ACC112 (cell line): ENCODE results near the gene TFB2M.

ENCODE experiments used
- H2AFZ ChIP-seq: fragments of 200-600 bp; sonication (generic); one replicate; pipeline ENCODE4 v1.6.0; 2017; ENCODE audit warnings: antibody characterized with exemption, low read length; ENCODE audit not compliant: unreplicated experiment
- H3K27ac ChIP-seq: fragments of 200-600 bp; sonication (generic); 2 replicates; pipeline ENCODE4 v1.5.1; 2014; ENCODE audit warnings: low read depth, mild to moderate bottlenecking, antibody characterized with exemption, low read length, moderate library complexity
- H3K27me3 ChIP-seq: fragments of 200-600 bp; sonication (generic); 2 replicates; pipeline ENCODE4 v1.6.1; 2014; ENCODE audit warnings: mild to moderate bottlenecking, antibody characterized with exemption, low read length, moderate library complexity, mixed read lengths; ENCODE audit not compliant: insufficient read depth
- H3K36me3 ChIP-seq: fragments of 200-600 bp; sonication (generic); 2 replicates; pipeline ENCODE4 v1.6.1; 2016; ENCODE audit warnings: mild to moderate bottlenecking, antibody characterized with exemption, low read length, moderate library complexity, mixed read lengths; ENCODE audit not compliant: insufficient read depth
- H3K4me1 ChIP-seq: fragments of 200-600 bp; sonication (generic); one replicate; pipeline ENCODE4 v1.6.1; 2016; ENCODE audit warnings: low read length, mixed read lengths; ENCODE audit not compliant: insufficient read depth, unreplicated experiment, control insufficient read depth
- H3K4me3 ChIP-seq: fragments of 200-600 bp; sonication (generic); 2 replicates; pipeline ENCODE4 v1.5.1; 2014; ENCODE audit warnings: mild to moderate bottlenecking, low read depth, low read length
- H3K79me2 ChIP-seq: fragments of 200-600 bp; sonication (generic); one replicate; pipeline ENCODE4 v1.6.0; 2016; ENCODE audit warnings: low read length; ENCODE audit not compliant: control insufficient read depth, unreplicated experiment, insufficient read depth

TFB2M gene

DNA sequence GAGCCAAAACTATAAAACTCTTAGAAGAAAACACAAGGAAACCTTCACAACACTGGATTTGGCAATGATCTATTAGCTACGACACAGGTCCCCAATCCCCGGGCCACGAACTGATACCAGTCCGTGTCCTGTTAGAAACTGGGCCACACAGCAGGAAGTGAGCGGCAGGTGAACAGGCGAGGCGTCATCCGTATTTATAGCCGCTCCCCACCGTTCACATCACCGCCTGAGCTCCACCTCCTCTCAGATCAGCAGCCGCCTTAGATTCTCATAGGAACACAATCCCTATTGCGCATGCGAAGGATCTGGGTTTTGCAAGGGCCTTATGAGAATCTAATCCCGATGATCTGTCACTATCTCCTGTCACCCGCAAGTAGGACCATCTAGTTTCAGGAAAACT lies 11.9 kb downstream of the TFB2M start:
- Histone ChIP-seq H2AFZ (no peak overlapping the region), H3K27ac (no peak overlapping the region), H3K36me3 (peaks cover 24% of the 10 kb centered on the region), H3K4me1 (no peaks in the 10 kb centered on the region), H3K27me3 (no peaks in the 10 kb centered on the region), H3K79me2 (peaks cover 6% of the 10 kb centered on the region), H3K4me3 (no peak overlapping the region)

DNA sequence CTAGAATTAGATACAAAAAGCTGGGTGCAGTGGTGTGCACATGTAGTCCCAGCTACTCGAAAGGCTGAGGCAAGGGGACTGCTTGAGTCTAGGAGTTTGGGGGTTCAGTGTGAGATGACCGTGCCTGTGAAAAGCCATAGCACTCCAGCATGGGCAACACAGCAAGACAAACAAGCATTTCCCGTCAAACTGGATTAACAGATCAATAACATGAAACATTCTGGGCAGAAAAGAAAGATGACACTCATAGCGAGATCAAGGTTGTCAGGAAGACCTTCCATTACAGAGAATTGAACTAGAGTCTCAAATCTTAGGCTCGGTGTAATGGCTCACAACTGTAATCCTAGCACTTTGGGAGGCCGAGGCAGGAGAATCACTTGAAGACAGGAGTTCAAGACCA lies 14.0 kb downstream of the TFB2M start:
- H3K4me3 ChIP-seq = no peak overlapping the region
- H3K4me1 ChIP-seq = no peaks in the 10 kb centered on the region
- peaks cover 6% of the 10 kb centered on the region for H3K79me2 ChIP-seq
- no peak overlapping the region for H3K27ac ChIP-seq
- H3K36me3 ChIP-seq = peaks cover 31% of the 10 kb centered on the region
- H3K27me3 ChIP-seq = no peaks in the 10 kb centered on the region
- H2AFZ ChIP-seq = no peak overlapping the region

DNA sequence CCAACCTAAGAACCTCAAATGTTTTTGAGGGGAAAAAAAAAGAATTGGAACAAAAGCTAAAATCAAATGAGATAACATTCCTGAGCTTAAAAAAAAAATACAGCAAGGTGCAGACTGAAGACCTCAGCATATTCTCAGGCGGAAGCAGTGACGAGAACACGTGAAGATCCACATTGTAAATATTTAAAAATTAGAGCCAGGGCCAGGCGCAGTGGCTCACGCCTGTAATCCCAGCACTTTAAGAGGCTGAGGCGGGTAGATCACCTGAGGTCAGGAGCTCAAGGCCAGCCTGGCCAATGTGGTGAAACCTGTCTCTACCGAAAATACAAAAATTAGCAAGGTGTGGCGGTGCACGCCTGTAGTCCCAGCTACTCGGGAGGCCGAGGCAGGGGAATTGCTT lies 15.7 kb downstream of the TFB2M start:
- H3K79me2 ChIP-seq = peaks cover 6% of the 10 kb centered on the region
- H3K4me3 ChIP-seq = no peak overlapping the region
- no peaks in the 10 kb centered on the region for H3K4me1 ChIP-seq
- no peaks in the 10 kb centered on the region for H3K27me3 ChIP-seq
- H2AFZ ChIP-seq = no peak overlapping the region
- H3K27ac ChIP-seq = no peak overlapping the region
- H3K36me3 ChIP-seq = peaks cover 20% of the 10 kb centered on the region

DNA sequence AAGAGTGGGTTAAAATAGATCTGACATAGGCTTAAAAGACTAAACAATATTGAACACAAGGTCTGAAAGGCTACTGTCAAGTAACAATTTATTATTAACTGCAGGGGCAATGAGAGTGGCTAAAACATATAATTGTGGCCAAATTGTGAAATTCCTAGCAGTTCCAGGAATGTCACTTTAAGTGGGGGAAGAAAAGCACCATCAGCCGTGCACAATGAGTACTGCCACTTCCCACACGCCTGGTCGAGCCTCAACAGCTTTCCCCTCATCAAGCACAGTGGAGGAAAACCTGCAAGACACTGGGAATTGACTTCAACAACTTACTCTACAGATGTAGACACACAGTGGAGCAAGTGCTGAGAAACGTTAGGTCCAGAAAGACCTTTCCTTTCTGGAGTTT lies 16.4 kb downstream of the TFB2M start:
- no peak overlapping the region for H3K4me3 ChIP-seq
- H3K27ac ChIP-seq = no peak overlapping the region
- H3K4me1 ChIP-seq = no peaks in the 10 kb centered on the region
- H3K79me2 ChIP-seq = peaks cover 6% of the 10 kb centered on the region
- peaks cover 13% of the 10 kb centered on the region for H3K36me3 ChIP-seq
- no peaks in the 10 kb centered on the region for H3K27me3 ChIP-seq
- H2AFZ ChIP-seq = no peak overlapping the region

DNA sequence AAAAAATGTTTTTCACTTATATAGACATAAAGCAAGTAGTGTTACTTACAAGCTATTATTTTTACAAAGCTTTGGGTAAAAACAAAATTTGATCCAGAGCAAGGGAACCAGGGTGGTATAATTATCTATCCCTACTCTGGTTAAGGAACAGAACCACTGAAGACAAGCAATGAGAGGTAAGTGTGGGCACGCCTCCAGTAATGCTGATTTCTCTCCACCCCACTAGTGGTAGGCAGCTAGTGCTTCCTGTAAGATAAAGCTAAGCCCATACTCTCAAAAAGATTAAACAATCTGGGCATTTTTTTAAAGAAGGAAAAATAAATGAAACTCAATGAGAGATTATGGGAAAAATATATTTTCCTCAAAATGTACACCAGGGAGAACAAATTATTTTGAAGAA lies 22.1 kb downstream of the TFB2M start:
- Histone ChIP-seq H3K4me1 (no peaks in the 10 kb centered on the region), H3K27me3 (no peaks in the 10 kb centered on the region), H3K4me3 (no peak overlapping the region), H2AFZ (no peak overlapping the region), H3K79me2 (no peaks in the 10 kb centered on the region), H3K27ac (no peak overlapping the region), H3K36me3 (peaks cover 24% of the 10 kb centered on the region)

DNA sequence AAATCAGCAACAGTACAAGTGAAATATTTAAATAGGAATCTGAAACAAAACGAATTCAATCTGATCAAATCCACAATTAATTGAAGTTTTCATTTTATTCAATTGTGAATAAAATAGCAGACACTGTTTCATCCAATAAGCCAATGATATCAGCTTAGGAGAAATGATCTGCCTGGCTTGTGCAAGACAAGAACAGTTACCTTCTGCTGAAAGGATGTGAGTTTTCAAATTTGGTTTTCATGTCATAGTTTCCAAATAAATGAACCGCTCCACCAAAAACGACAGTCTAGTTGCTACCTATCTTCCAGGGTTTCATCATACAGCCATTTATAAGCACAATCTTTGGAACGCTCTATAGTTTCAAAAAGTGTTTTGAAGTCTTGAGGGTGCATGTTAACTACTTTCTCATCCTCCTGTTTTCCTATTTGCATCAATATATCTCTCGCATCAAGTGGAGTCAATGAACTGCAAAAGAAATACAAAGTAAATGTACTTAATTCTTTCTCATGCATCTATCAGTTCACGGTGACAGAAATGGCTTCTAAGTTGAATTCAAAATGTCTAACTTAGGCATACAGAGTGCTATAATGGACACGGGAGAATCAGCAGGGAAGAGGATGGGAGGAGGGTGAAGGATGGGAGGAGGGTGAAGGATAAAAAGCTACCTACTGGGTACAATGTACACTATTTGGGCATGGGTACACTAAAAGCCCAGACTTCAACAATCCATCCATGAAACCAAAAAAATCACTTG lies 25.1 kb downstream of the TFB2M start:
- no peaks in the 10 kb centered on the region for H3K27me3 ChIP-seq
- no peaks in the 10 kb centered on the region for H3K4me1 ChIP-seq
- H2AFZ ChIP-seq = no peak overlapping the region
- no peaks in the 10 kb centered on the region for H3K79me2 ChIP-seq
- H3K4me3 ChIP-seq = no peak overlapping the region
- H3K27ac ChIP-seq = no peak overlapping the region
- H3K36me3 ChIP-seq = peaks cover 17% of the 10 kb centered on the region

DNA sequence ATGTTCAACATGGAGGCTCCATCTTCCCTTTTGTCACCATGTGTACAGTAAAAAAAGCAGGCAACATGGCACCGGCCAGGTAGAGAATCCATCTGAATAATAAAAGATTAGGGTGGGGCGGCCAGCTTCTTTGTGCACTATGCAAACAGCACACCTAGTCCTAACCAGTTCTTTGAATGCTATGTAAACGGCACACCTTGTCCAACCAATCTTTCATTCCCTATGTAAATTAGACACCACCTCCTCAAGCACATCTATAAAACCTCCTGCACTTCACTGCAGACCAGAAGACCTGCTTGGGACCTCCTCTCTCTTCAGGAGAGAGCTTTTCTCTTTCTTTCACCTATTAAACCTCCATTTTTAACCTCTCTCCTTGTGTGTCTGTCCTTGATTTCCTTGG lies 28.2 kb downstream of the TFB2M start:
- peaks cover 11% of the 10 kb centered on the region for H3K36me3 ChIP-seq
- H3K4me3 ChIP-seq = no peak overlapping the region
- no peak overlapping the region for H2AFZ ChIP-seq
- no peak overlapping the region for H3K27ac ChIP-seq
- H3K4me1 ChIP-seq = no peaks in the 10 kb centered on the region
- no peaks in the 10 kb centered on the region for H3K79me2 ChIP-seq
- peaks cover 17% of the 10 kb centered on the region for H3K27me3 ChIP-seq

DNA sequence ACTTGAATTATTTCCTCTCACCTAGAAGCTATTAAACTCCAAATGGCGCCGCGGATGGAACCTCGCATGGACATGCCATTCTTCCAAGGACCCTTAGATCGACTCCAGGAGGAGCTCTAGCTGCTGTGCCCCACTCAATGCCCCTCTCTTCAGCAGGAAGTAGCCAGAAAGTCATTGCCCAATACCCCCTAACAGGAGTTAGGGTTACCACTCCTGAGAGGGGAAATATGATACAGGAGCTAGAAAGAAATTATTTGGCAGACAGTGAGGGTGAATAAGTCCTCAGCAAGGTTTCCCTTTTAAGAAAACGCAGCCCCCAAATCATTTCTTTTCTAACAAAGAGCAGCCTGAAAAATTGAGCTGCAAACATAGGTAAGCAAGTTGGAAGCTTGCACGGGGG lies 28.6 kb downstream of the TFB2M start:
- H3K4me1 ChIP-seq = no peaks in the 10 kb centered on the region
- H3K79me2 ChIP-seq = no peaks in the 10 kb centered on the region
- H3K27ac ChIP-seq = no peak overlapping the region
- H3K27me3 ChIP-seq = peaks cover 22% of the 10 kb centered on the region
- no peak overlapping the region for H2AFZ ChIP-seq
- H3K4me3 ChIP-seq = no peak overlapping the region
- H3K36me3 ChIP-seq = peaks cover 9% of the 10 kb centered on the region

DNA sequence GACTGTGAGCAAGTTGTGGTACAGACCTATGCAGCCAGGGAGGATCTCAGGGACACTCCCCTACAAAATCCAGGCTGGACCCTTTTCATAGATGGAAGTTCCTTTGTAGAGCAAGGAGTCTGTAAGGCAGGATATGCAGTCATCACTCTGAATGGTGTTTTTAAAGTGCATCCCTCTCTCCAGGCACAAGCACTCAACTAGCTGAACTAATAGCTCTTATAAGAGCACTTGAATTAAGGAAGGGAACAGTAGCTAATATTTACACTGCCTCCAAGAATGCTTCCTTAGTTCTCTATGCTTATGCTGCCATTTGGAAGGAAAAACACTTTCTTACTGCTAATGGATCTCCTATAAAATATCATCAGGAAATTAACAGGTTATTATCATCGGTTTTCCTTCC lies 31.9 kb downstream of the TFB2M start:
- H3K4me1 ChIP-seq = no peaks in the 10 kb centered on the region
- no peaks in the 10 kb centered on the region for H3K79me2 ChIP-seq
- no peak overlapping the region for H3K27ac ChIP-seq
- H3K36me3 ChIP-seq = no peaks in the 10 kb centered on the region
- H3K27me3 ChIP-seq = peaks cover 23% of the 10 kb centered on the region
- no peak overlapping the region for H3K4me3 ChIP-seq
- H2AFZ ChIP-seq = no peak overlapping the region

DNA sequence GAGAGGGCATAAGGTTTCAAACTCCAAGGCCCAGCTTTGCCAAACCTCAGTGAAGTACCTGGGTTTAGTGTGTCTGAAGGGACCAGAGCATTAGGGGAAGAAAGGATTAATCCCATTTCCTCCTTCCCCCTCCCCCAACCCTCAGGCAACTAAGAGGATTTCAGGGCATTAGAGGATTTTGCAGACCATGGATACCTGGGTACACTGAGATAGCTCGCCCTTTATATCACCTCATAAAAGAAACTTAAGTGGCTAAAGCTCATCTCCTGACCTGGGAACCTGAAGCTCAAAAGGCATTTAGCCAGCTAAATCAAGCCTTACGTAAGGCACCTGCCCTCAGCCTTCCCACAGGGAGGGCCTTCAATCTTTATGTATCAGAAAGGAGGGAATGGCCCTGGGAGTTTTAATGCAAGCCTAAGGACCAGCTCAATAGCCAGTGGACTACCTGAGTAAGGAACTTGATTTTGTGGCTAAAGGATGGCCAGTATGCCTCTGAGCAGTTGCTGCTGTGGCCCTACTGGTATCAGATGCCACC lies 32.6 kb downstream of the TFB2M start:
- H3K79me2 ChIP-seq = no peaks in the 10 kb centered on the region
- H3K36me3 ChIP-seq = no peaks in the 10 kb centered on the region
- no peak overlapping the region for H3K27ac ChIP-seq
- peaks cover 23% of the 10 kb centered on the region for H3K27me3 ChIP-seq
- no peak overlapping the region for H2AFZ ChIP-seq
- H3K4me3 ChIP-seq = no peak overlapping the region
- no peaks in the 10 kb centered on the region for H3K4me1 ChIP-seq

DNA sequence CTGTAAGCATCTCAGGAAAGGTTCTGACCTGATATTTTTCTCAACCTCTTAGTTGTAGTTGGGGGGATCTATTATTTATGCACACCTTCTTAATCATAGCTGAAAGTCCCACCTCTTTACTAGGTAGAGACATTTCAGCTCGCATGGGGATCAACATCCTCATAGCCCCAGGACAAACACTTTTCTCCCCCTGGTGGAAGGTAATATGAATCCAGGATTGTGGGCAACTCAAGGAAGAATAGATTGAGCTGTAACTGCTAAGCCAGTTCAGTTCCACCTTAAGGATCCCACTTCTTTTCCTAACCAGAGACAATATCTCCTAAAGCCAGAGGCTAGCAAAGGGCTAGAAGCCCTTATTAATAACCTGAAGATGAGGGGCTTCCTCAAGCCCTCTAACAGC lies 33.5 kb downstream of the TFB2M start:
- Histone ChIP-seq H3K27me3 (peaks cover 23% of the 10 kb centered on the region), H3K4me1 (no peaks in the 10 kb centered on the region), H2AFZ (no peak overlapping the region), H3K27ac (no peak overlapping the region), H3K36me3 (no peaks in the 10 kb centered on the region), H3K4me3 (no peak overlapping the region), H3K79me2 (no peaks in the 10 kb centered on the region)
